MCF 10A (cell line): ENCODE measurements around the gene TAF1D. TPM values are rescaled to one million over a fixed set of nuclear protein-coding genes. Genes with fewer than 3 reads are reported as not detected.

Experiments used
- BruUV-seq: library from RNA; stranded (reverse); fragments of 400-500 nt; replicated peaks from 2 replicates; lab custom pipeline; 2021; lab: Mats Ljungman, UMichigan
- CTCF ChIA-PET: fragments of 300-600 bp; sonication (Branson Sonifier 250); formaldehyde crosslinking; extraction: SDS; loops from one replicate; lab custom pipeline; 2021; ENCODE audit warnings: antibody characterized with exemption, inconsistent platforms; lab: Yijun Ruan, JAX
- POLR2A ChIA-PET: fragments of 300-600, 350-650 bp; sonication (Branson Sonifier 250); formaldehyde crosslinking; extraction: SDS; loops from one replicate; lab custom pipeline; 2020; ENCODE audit warnings: antibody characterized with exemption, inconsistent platforms; lab: Yijun Ruan, JAX
- DNase-seq: peaks from one replicate; pipeline ENCODE4 v3.0.0-alpha.2; 2018; ENCODE audit not compliant: unreplicated experiment
- H3K27ac Mint-ChIP-seq: one replicate; pipeline ENCODE4 v1.8.0; 2022; ENCODE audit warnings: mild to moderate bottlenecking, low read depth, mixed read lengths; ENCODE audit not compliant: unreplicated experiment
- H3K27me3 Mint-ChIP-seq: one replicate; pipeline ENCODE4 v1.8.0; 2022; ENCODE audit warnings: mixed read lengths; ENCODE audit not compliant: insufficient read depth, unreplicated experiment
- H3K36me3 Mint-ChIP-seq: one replicate; pipeline ENCODE4 v1.8.0; 2022; ENCODE audit warnings: mild to moderate bottlenecking, moderate library complexity, mixed read lengths; ENCODE audit not compliant: insufficient read depth, unreplicated experiment
- H3K4me1 Mint-ChIP-seq: one replicate; pipeline ENCODE4 v1.8.0; 2022; ENCODE audit warnings: mixed read lengths; ENCODE audit not compliant: insufficient read depth, unreplicated experiment
- H3K4me3 Mint-ChIP-seq: one replicate; pipeline ENCODE4 v1.8.0; 2022; ENCODE audit warnings: mild to moderate bottlenecking, moderate library complexity, mixed read lengths; ENCODE audit not compliant: unreplicated experiment
- H3K9me3 Mint-ChIP-seq: one replicate; pipeline ENCODE4 v1.8.0; 2022; ENCODE audit warnings: mixed read lengths; ENCODE audit not compliant: unreplicated experiment
- intact Hi-C: fragments of 100-400 bp; cut with micrococcal nuclease; formaldehyde crosslinking; loops from 2 replicates; pipeline ENCODE4 v1.14.1; 2022
- total RNA-seq: library from RNA; stranded (reverse); gene quantifications from 2 replicates; pipeline ENCODE4 v1.2.3, GENCODE V29; 2022
- TF ChIP-seq, protein P1 (sequence below): fragments of 200-600 bp; IDR thresholded peaks from one replicate; pipeline ENCODE4 v1.8.0; 2022; ENCODE audit warnings: antibody characterized with exemption, mild to moderate bottlenecking; ENCODE audit not compliant: unreplicated experiment

Gene TAF1D
- total RNA-seq, 1 experiment from 2014 or later: 212 TPM

DNA sequence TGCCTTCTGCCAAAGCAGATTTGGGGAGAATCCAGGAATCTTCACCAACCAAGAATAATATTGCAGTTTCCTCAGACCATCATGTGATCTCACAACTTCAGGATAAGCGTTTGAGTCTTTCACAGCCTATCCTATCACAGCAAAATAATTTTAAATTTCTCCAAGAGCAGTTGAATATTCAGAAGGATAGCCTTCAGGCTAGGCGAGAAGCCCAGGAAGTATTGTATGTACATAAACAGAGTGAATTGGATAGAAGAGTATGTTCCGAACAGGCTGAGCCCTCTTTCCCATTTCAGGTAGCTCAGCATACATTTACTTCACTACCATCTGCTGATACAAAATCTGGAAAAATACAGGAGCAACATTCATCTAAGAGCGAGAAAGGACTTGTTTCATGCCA is 43.7 kb downstream of the TAF1D start:
- no peak for DNase-seq
- no TSS peak for BruUV-seq
- CTCF ChIA-PET: interaction anchor here (0.7 kb wide), 1 partner anchor 935 kb away, joined by 3 read pairs; no protein-coding TSS in a partner anchor
- intact Hi-C loops: no loop called here
- H3K36me3 Mint-ChIP-seq: peaks cover 76% of the 10 kb centered on the region
- H3K27ac Mint-ChIP-seq: no peak overlapping the region
- TF ChIP-seq, protein P1, sequence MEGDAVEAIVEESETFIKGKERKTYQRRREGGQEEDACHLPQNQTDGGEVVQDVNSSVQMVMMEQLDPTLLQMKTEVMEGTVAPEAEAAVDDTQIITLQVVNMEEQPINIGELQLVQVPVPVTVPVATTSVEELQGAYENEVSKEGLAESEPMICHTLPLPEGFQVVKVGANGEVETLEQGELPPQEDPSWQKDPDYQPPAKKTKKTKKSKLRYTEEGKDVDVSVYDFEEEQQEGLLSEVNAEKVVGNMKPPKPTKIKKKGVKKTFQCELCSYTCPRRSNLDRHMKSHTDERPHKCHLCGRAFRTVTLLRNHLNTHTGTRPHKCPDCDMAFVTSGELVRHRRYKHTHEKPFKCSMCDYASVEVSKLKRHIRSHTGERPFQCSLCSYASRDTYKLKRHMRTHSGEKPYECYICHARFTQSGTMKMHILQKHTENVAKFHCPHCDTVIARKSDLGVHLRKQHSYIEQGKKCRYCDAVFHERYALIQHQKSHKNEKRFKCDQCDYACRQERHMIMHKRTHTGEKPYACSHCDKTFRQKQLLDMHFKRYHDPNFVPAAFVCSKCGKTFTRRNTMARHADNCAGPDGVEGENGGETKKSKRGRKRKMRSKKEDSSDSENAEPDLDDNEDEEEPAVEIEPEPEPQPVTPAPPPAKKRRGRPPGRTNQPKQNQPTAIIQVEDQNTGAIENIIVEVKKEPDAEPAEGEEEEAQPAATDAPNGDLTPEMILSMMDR: no peak
- H3K4me3 Mint-ChIP-seq: no peak overlapping the region
- H3K27me3 Mint-ChIP-seq: no peaks in the 10 kb centered on the region
- no peaks in the 10 kb centered on the region for H3K9me3 Mint-ChIP-seq
- no peaks in the 10 kb centered on the region for H3K4me1 Mint-ChIP-seq
- POLR2A ChIA-PET: interaction anchor here (0.7 kb wide), 1 partner anchor 39 kb away, joined by 3 read pairs; no protein-coding TSS in a partner anchor

GRCh38 chr11:93694557-93694956 is 46.7 kb downstream of the TAF1D start:
- TF ChIP-seq, protein P1: no peak
- no peak for DNase-seq
- no peaks in the 10 kb centered on the region for H3K4me1 Mint-ChIP-seq
- H3K9me3 Mint-ChIP-seq: no peaks in the 10 kb centered on the region
- CTCF ChIA-PET: interaction anchor here (0.6 kb wide), 1 partner anchor 9 kb away, joined by 4 read pairs; no protein-coding TSS in a partner anchor
- H3K27ac Mint-ChIP-seq: no peak overlapping the region
- BruUV-seq: no TSS peak
- H3K27me3 Mint-ChIP-seq: no peaks in the 10 kb centered on the region
- H3K4me3 Mint-ChIP-seq: no peak overlapping the region
- POLR2A ChIA-PET: interaction anchor here (1.1 kb wide), 1 partner anchor 10 kb away, joined by 3 read pairs; no protein-coding TSS in a partner anchor
- H3K36me3 Mint-ChIP-seq: peaks cover 75% of the 10 kb centered on the region
- intact Hi-C loops: no loop called here

- ChIA-PET CTCF (interaction anchor here (0.6 to 1.0 kb wide), 4 partner anchors 9 to 460 kb away, joined by 3 to 5 read pairs (median 4); no protein-coding TSS in a partner anchor), POLR2A (no interaction called here)
- intact Hi-C loops: no loop called here
- TF ChIP-seq, protein P1: no peak
- Mint-ChIP-seq H3K4me1 (no peaks in the 10 kb centered on the region), H3K27me3 (no peaks in the 10 kb centered on the region), H3K4me3 (no peak overlapping the region), H3K9me3 (no peaks in the 10 kb centered on the region), H3K36me3 (peaks cover 75% of the 10 kb centered on the region), H3K27ac (no peak overlapping the region)
- DNase-seq: no peak
- BruUV-seq: no TSS peak
These were observed 47.2 kb downstream of the TAF1D start for GRCh38 chr11:93694109-93694508.

GRCh38 chr11:93689240-93689639 is 52.1 kb downstream of the TAF1D start:
- Mint-ChIP-seq H3K4me1 (peaks cover 10% of the 10 kb centered on the region), H3K4me3 (no peak overlapping the region), H3K27me3 (no peaks in the 10 kb centered on the region), H3K9me3 (no peaks in the 10 kb centered on the region), H3K36me3 (peaks cover 66% of the 10 kb centered on the region), H3K27ac (peak overlapping the region; percentile 54)
- TF ChIP-seq, protein P1: no peak
- ChIA-PET POLR2A (no interaction called here), CTCF (interaction anchor here (0.6 to 1.0 kb wide), 2 partner anchors 89 to 425 kb away, joined by 3 read pairs; no protein-coding TSS in a partner anchor)
- intact Hi-C loops: no loop called here
- DNase-seq: no peak
- BruUV-seq: no TSS peak
